Upper lobe of right lung (tissue), 1 donor: ENCODE results near the gene POLQ. TPM values are rescaled to one million over a fixed set of nuclear protein-coding genes. Genes with fewer than 3 reads are reported as not detected.

ENCODE experiments used
- ATAC-seq: fragments of 200-7000 bp; cut with Tn5 transposase; one replicate; pipeline ENCODE4 v1.9.1; 2020; ENCODE audit warnings: mild to moderate bottlenecking, moderate library complexity
- DNase-seq: peaks from one replicate; pipeline ENCODE4 v3.0.0-alpha.2; 2020
- H3K27ac ChIP-seq: fragments of 200-600 bp; one replicate; pipeline ENCODE4 v1.8.0; 2022
- H3K27me3 ChIP-seq: fragments of 200-600 bp; one replicate; pipeline ENCODE4 v1.8.0; 2022; ENCODE audit warnings: mild to moderate bottlenecking
- H3K36me3 ChIP-seq: fragments of 200-600 bp; one replicate; pipeline ENCODE4 v1.8.0; 2022
- H3K4me1 ChIP-seq: fragments of 200-600 bp; one replicate; pipeline ENCODE4 v1.8.0; 2022
- H3K4me3 ChIP-seq: fragments of 200-600 bp; one replicate; pipeline ENCODE4 v1.8.0; 2022; ENCODE audit warnings: mild to moderate bottlenecking
- H3K9me3 ChIP-seq: fragments of 200-600 bp; one replicate; pipeline ENCODE4 v1.8.0; 2022
- CTCF ChIP-seq: fragments of 200-600 bp; IDR thresholded peaks from one replicate; pipeline ENCODE4 v1.8.0; 2022; ENCODE audit warnings: antibody characterized with exemption
- intact Hi-C: fragments of 100-400 bp; cut with DNase I; formaldehyde crosslinking; loops from one replicate; pipeline ENCODE4 v1.11.0; 2022
- total RNA-seq: library from RNA; stranded (reverse); fragmentation: NEBNext Ultra II Directional; extraction: Animal tissue kit (Norgen Biotek cat#: 25700); gene quantifications from one replicate; pipeline ENCODE4 v1.2.1, GENCODE V29; 2021
- donor health status: DM: no; HTN: yes; CAD: no; lungs with severe emphysema.

POLQ gene
- total RNA-seq, 1 donor from 2014 or later, result 0.55 TPM

DNA sequence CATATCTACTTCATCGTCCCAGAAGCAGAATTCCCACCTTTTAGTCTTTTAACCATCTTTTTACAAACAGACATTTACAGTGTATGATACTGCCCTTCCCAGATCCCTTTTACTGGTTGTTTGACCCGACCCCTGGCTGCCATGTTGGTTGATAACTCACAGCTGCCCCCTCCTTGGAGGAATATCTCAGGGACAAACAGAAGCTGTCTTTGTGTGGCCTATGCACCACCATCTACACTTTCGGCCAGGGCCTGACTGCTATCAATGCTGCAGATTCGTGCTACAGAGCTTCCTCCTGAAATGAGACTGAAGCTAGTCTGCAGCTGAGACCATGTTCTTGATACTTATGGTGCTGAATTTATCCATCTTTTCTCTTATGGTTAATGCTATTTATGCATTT is 6.6 kb upstream of the POLQ start:
- TF ChIP-seq CTCF, result no peak
- Histone ChIP-seq H3K4me3 (no peak overlapping the region), H3K27ac (no peak overlapping the region), H3K36me3 (no peaks in the 10 kb centered on the region), H3K4me1 (no peaks in the 10 kb centered on the region), H3K27me3 (no peaks in the 10 kb centered on the region), H3K9me3 (no peaks in the 10 kb centered on the region)
- DNase-seq (no peak), ATAC-seq (no peak)
- intact Hi-C loops, result no loop called here

- H3K27me3 ChIP-seq, result no peaks in the 10 kb centered on the region
- peak overlapping the region; percentile 65 for H3K4me3 ChIP-seq
- no peak overlapping the region for H3K27ac ChIP-seq
- no peak for TF ChIP-seq CTCF
- intact Hi-C loops, result no loop called here
- DNase-seq (no peak), ATAC-seq (no peak)
- peaks cover 6% of the 10 kb centered on the region for H3K4me1 ChIP-seq
- no peaks in the 10 kb centered on the region for H3K9me3 ChIP-seq
- H3K36me3 ChIP-seq, result no peaks in the 10 kb centered on the region
Observed at GRCh38 chr3:121545049-121545573, 677 bp downstream of the POLQ start.

GRCh38 chr3:121542924-121543323 is 2.9 kb downstream of the POLQ start:
- DNase-seq (no peak), ATAC-seq (no peak)
- H3K4me3 ChIP-seq, result no peak overlapping the region
- no peaks in the 10 kb centered on the region for H3K9me3 ChIP-seq
- no peak for TF ChIP-seq CTCF
- H3K4me1 ChIP-seq, result peaks cover 6% of the 10 kb centered on the region
- intact Hi-C loops, result no loop called here
- H3K27me3 ChIP-seq, result no peaks in the 10 kb centered on the region
- no peak overlapping the region for H3K27ac ChIP-seq
- H3K36me3 ChIP-seq, result no peaks in the 10 kb centered on the region

GRCh38 chr3:121531269-121531668 is 14.5 kb downstream of the POLQ start:
- Histone ChIP-seq H3K36me3 (no peaks in the 10 kb centered on the region), H3K4me3 (no peak overlapping the region), H3K9me3 (no peaks in the 10 kb centered on the region), H3K4me1 (no peaks in the 10 kb centered on the region), H3K27ac (no peak overlapping the region), H3K27me3 (no peaks in the 10 kb centered on the region)
- intact Hi-C loops, result no loop called here
- DNase-seq (no peak), ATAC-seq (no peak)
- no peak for TF ChIP-seq CTCF

DNA sequence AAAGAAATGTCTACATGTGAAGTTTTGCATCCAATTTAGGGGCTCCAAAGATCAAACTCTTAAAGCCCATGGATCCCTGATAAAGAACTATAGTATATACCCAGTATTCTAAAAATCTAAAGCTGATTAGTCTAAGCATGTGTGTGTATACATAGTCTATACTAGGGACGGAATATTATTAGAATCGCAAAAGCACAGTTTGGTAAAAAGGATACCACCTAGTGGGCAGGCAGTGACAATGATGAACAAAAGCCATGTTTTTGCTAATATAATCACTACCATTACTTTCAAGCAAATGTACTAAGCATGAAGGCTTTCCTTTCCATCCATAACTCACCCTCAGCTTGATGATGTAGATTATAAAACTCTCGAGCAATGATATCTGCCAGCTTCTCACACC is 16.5 kb downstream of the POLQ start:
- Histone ChIP-seq H3K27me3 (no peaks in the 10 kb centered on the region), H3K27ac (no peak overlapping the region), H3K36me3 (no peaks in the 10 kb centered on the region), H3K9me3 (no peaks in the 10 kb centered on the region), H3K4me3 (no peak overlapping the region), H3K4me1 (no peaks in the 10 kb centered on the region)
- ATAC-seq (no peak), DNase-seq (no peak)
- TF ChIP-seq CTCF, result peak; percentile 29
- intact Hi-C loops, result no loop called here

DNA sequence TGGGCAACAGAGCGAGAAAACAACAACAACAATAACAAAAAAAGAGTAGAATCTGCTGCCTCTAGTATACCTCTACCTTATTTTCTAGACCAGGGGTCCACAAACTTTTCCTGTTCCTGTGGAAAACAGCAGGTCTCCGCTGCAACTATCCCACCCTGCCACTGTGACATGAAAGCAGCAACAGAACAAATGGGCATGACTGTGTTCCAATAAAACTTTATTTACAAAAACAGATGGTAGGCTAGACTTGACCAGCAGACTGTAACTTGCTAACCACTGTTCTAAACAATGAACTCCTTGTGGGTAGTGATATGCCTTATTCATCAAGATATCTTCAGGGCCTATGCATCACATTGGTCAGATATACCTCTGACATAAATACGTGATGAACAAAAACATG is 25.3 kb downstream of the POLQ start:
- DNase-seq (no peak), ATAC-seq (no peak)
- Histone ChIP-seq H3K27me3 (no peaks in the 10 kb centered on the region), H3K9me3 (peaks cover 5% of the 10 kb centered on the region), H3K4me1 (no peaks in the 10 kb centered on the region), H3K27ac (no peak overlapping the region), H3K4me3 (no peak overlapping the region), H3K36me3 (no peaks in the 10 kb centered on the region)
- intact Hi-C loops, result no loop called here
- no peak for TF ChIP-seq CTCF
